ENCODE measurements around the gene PFKP.

Gene PFKP

GRCh38 chr10:3034616-3035015, 32.7 kb upstream of the PFKP start:
- Histone ChIP-seq H3K27ac (ENCODE audit: low read depth, low read length) (no peak overlapping the region), H3K4me2 (ENCODE audit: low read length) (no peak overlapping the region), H3K27me3 (ENCODE audit: control insufficient read depth, low read length) (no peaks in the 10 kb centered on the region; the same call in 1 of the 2 replicates), H3K79me2 (ENCODE audit: control insufficient read depth, low read length) (no peaks in the 10 kb centered on the region), H3F3A (ENCODE audit: control insufficient read depth, insufficient read depth) (no peaks in the 10 kb centered on the region), H3K9me3 (ENCODE audit: control insufficient read depth, insufficient read depth, low read length) (no peaks in the 10 kb centered on the region), H4K20me1 (ENCODE audit: control insufficient read depth, insufficient read depth, low read depth, low read length) (no peaks in the 10 kb centered on the region), H3K9me2 (replicated peaks; ENCODE audit: control insufficient read depth, low read length) (no peaks in the 10 kb centered on the region), H3K36me3 (ENCODE audit: control insufficient read depth, low read length) (no peaks in the 10 kb centered on the region), H3K4me1 (ENCODE audit: control insufficient read depth, low read length) (no peaks in the 10 kb centered on the region), H3K4me3 (ENCODE audit: low read length) (no peak overlapping the region)
- TF ChIP-seq CTCF (IDR thresholded peaks at IDR 0.05; ENCODE audit: low read depth, low read length, poor library complexity, severe bottlenecking) (no peak), EZH2phosphoT487 (IDR thresholded peaks at IDR 0.05; ENCODE audit: borderline replicate concordance, low read length) (no peak)

GRCh38 chr10:3036155-3037021, 31.0 kb upstream of the PFKP start:
- no peak overlapping the region for H3K27ac ChIP-seq (ENCODE audit: low read depth, low read length)
- no peaks in the 10 kb centered on the region for H4K20me1 ChIP-seq (ENCODE audit: control insufficient read depth, insufficient read depth, low read depth, low read length)
- no peaks in the 10 kb centered on the region for H3K9me3 ChIP-seq (ENCODE audit: control insufficient read depth, insufficient read depth, low read length)
- no peaks in the 10 kb centered on the region for H3K9me2 ChIP-seq (replicated peaks; ENCODE audit: control insufficient read depth, low read length)
- no peaks in the 10 kb centered on the region for H3K79me2 ChIP-seq (ENCODE audit: control insufficient read depth, low read length)
- no peak for TF ChIP-seq CTCF (IDR thresholded peaks at IDR 0.05; ENCODE audit: low read depth, low read length, poor library complexity, severe bottlenecking)
- no peak for TF ChIP-seq EZH2phosphoT487 (IDR thresholded peaks at IDR 0.05; ENCODE audit: borderline replicate concordance, low read length)
- no peaks in the 10 kb centered on the region for H3F3A ChIP-seq (ENCODE audit: control insufficient read depth, insufficient read depth)
- H3K4me3 ChIP-seq (ENCODE audit: low read length): no peak overlapping the region
- H3K4me1 ChIP-seq (ENCODE audit: control insufficient read depth, low read length): no peaks in the 10 kb centered on the region
- no peaks in the 10 kb centered on the region for H3K36me3 ChIP-seq (ENCODE audit: control insufficient read depth, low read length)
- H3K4me2 ChIP-seq (ENCODE audit: low read length): no peak overlapping the region
- no peaks in the 10 kb centered on the region; the same call in 1 of the 2 replicates for H3K27me3 ChIP-seq (ENCODE audit: control insufficient read depth, low read length)

DNA sequence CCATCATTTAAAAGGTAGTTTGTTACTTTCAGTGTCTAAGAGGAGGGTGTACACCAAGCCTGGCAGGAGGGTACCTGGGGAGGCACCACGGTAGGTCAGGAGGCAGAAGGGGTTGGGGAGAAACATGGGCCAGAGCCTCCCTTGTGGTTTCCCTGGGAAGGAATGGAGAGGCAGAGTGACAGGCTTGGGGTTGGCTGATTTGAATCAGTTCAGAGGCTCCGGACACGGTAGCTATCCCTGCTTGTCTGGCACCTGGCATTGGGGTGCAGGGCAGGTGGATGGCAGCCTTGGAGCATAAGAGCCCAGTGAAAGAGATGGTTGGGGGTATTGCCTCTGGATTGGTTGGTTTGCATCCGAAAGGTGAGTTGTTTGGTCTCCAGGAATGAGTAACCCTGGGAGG, 30.2 kb upstream of the PFKP start:
- H3K36me3 ChIP-seq (ENCODE audit: control insufficient read depth, low read length): no peaks in the 10 kb centered on the region
- no peaks in the 10 kb centered on the region for H3K9me3 ChIP-seq (ENCODE audit: control insufficient read depth, insufficient read depth, low read length)
- no peak for TF ChIP-seq EZH2phosphoT487 (IDR thresholded peaks at IDR 0.05; ENCODE audit: borderline replicate concordance, low read length)
- TF ChIP-seq CTCF (IDR thresholded peaks at IDR 0.05; ENCODE audit: low read depth, low read length, poor library complexity, severe bottlenecking): no peak
- H3K4me2 ChIP-seq (ENCODE audit: low read length): no peak overlapping the region
- no peaks in the 10 kb centered on the region for H4K20me1 ChIP-seq (ENCODE audit: control insufficient read depth, insufficient read depth, low read depth, low read length)
- no peaks in the 10 kb centered on the region for H3K4me1 ChIP-seq (ENCODE audit: control insufficient read depth, low read length)
- H3K4me3 ChIP-seq (ENCODE audit: low read length): no peak overlapping the region
- no peaks in the 10 kb centered on the region for H3K9me2 ChIP-seq (replicated peaks; ENCODE audit: control insufficient read depth, low read length)
- H3K27ac ChIP-seq (ENCODE audit: low read depth, low read length): no peak overlapping the region
- H3F3A ChIP-seq (ENCODE audit: control insufficient read depth, insufficient read depth): no peaks in the 10 kb centered on the region
- H3K27me3 ChIP-seq (ENCODE audit: control insufficient read depth, low read length): no peaks in the 10 kb centered on the region; the same call in 1 of the 2 replicates
- no peaks in the 10 kb centered on the region for H3K79me2 ChIP-seq (ENCODE audit: control insufficient read depth, low read length)

Data from DOHH2 (cell line).